CD4-positive, alpha-beta T cell treated with Interleukin-6 at 100 ng/mL for 8 hours (primary cell): ENCODE results near the gene SHFL.

ENCODE experiments used
- DNase-seq: peaks from one replicate; pipeline ENCODE4 v3.0.0-alpha.2; 2020; ENCODE audit warnings: mixed read lengths, low spot score

Gene SHFL

DNA sequence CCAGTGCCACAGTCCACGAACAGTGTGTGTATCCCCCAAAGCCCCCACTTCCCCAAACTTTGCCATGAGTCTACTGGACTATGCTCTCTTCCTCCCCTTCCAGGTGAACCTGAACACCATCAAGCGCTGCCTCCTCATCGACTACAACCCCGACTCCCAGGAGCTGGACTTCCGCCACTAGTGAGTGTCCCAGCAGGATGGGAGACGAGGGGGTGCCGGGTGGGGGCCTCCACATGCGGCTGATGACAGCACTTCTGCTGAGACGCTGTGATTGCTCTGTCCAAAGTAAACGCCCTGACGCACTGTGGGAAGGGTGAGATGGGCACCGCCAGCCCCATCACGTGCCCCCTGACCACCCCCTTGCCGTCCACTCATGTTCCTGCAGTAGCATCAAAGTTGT, 23.4 kb downstream of the SHFL start:
- no peak for DNase-seq

DNA sequence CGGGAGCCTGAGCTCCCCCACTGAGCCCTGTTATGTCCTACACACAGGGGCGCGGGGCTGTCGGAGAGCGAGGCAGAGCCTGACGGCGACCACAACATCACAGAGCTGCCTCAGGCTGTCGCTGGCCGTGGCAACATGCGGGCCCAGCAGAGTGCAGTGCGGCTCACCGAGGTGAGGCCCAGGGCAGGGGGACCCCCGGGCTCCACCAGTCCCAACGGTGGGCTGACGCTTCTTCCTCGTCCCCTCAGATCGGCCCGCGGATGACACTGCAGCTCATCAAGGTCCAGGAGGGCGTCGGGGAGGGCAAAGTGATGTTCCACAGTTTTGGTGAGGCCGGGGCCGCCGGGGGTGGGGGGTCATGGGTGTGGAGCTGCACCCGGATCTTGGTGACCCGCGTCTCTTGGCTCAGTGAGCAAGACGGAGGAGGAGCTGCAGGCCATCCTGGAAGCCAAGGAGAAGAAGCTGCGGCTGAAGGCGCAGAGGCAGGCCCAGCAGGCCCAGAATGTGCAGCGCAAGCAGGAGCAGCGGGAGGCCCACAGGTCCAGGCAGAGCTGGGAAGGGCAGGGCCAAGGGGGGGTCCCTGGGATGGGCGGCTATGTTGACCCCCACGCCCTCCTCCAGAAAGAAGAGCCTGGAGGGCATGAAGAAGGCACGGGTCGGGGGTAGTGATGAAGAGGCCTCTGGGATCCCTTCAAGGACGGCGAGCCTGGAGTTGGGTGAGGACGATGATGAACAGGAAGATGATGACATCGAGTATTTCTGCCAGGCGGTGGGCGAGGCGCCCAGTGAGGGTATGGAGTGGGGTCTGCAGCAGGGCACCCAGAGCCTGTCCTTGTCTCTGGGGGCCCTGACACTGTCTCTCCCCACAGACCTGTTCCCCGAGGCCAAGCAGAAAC, 24.2 kb downstream of the SHFL start:
- no peak for DNase-seq

DNA sequence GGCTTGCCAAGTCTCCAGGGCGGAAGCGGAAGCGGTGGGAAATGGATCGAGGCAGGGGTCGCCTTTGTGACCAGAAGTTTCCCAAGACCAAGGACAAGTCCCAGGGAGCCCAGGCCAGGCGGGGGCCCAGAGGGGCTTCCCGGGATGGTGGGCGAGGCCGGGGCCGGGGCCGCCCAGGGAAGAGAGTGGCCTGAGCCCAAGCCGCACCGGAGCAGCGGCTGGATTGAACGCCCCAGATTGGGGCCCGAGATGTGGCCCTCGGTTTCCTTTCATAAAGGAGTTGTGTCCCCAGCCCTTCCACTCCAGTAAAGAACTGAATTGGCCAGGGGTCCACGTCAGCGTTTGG, 24.8 kb downstream of the SHFL start:
- DNase-seq: no peak

DNA sequence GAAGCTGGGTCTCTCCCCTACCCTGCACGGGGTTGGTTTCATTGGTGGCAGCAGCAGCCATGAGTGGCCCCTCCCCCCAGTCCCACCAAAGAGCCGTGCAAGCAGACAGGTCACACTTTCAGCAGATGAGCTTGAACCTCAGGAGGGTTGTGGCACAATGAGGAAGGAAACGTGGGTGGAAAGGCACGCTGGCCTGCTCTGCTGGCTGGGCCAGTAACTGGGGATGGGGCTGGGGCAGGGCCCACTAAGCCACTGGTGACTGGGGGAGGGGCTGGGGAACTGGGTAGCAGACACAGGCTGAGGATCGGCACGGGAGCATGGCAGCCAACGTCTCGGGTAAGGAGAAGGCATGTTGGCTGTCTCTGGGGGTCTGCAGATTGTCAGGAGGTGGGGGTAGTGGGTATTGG, 25.3 kb downstream of the SHFL start, which contains the start of gene P2RY11:
Gene P2RY11, plus strand, starts transcription at position 289 of the 407 bp plus-strand sequence. Its CDS starts 29 bp downstream, at position 318.
- DNase-seq: no peak

DNA sequence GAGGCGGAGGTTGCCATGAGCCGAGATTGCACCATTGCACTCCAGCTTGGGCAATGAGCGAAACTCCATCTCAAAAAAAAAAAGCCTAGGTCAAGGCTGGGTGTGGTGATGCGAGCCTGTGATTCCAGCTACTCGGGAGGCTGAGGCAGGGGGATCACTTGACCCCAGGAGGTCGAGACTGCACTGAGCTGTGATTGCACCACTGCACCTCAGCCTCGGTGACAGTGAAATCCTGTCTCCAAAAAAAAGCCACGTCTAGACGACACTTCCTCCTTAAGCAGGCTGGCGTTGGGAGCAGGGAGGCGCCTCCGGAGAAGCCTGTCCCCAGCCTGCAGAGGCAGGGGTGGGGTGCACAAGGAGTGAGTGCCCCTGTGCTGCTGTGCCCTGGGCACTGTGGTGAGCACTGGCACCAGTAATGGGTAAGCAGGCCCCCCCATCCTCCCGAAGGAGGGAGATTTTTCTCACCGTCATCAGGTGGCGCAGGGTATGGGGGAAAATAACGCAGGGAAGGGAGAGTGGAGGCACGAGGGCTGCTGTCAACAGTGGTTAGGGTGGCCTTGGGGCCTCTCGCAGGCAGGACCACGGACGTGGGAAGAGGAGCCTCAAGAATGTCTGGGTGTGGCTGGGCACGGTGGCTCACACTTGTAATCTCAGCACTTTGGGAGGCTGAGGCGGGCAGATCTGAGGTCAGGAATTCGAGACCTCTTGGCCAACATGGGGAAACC, 26.1 kb downstream of the SHFL start:
- peak; percentile 17 for DNase-seq

DNA sequence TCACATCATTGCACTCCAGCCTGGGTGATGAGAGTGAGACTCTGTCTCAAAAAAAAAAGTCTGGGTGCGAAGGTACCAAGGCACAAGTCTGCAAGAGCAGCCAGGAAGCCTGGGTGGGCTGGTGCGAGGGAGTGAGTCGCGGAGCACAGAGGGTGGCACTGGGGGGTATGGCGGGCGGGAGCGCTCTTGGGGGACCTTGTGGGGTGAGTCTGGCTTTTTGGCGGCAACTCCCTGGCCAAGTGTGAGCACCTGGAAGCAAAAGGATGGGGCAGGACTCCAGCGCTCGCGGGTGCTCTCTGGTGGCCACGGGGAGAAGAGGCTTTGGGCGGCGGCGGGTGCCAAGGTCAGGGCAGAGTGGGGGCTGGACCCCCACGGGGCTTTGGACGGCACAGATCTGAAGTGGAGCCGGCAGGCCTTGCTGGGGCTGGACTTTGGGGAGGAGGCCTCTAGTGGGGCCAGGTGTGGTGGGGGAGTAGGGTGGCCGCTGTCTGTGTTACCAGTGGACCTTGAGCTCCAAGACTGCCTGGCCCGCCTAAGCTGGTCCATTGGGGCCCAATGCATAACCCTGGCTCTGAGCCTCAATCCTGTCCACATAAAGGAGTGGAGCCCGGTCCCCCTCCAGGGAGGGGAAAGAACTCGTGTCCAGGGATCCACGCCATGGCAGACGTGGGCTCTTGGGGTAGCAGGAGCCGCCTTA, 26.9 kb downstream of the SHFL start:
- DNase-seq: peak; percentile 58

DNA sequence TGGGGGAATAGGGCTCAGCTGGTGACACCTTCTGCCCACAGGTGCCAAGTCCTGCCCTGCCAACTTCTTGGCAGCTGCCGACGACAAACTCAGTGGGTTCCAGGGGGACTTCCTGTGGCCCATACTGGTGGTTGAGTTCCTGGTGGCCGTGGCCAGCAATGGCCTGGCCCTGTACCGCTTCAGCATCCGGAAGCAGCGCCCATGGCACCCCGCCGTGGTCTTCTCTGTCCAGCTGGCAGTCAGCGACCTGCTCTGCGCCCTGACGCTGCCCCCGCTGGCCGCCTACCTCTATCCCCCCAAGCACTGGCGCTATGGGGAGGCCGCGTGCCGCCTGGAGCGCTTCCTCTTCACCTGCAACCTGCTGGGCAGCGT, 27.5 kb downstream of the SHFL start:
- no peak for DNase-seq

DNA sequence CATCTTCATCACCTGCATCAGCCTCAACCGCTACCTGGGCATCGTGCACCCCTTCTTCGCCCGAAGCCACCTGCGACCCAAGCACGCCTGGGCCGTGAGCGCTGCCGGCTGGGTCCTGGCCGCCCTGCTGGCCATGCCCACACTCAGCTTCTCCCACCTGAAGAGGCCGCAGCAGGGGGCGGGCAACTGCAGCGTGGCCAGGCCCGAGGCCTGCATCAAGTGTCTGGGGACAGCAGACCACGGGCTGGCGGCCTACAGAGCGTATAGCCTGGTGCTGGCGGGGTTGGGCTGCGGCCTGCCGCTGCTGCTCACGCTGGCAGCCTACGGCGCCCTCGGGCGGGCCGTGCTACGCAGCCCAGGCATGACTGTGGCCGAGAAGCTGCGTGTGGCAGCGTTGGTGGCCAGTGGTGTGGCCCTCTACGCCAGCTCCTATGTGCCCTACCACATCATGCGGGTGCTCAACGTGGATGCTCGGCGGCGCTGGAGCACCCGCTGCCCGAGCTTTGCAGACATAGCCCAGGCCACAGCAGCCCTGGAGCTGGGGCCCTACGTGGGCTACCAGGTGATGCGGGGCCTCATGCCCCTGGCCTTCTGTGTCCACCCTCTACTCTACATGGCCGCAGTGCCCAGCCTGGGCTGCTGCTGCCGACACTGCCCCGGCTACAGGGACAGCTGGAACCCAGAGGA, 28.0 kb downstream of the SHFL start:
- no peak for DNase-seq

DNA sequence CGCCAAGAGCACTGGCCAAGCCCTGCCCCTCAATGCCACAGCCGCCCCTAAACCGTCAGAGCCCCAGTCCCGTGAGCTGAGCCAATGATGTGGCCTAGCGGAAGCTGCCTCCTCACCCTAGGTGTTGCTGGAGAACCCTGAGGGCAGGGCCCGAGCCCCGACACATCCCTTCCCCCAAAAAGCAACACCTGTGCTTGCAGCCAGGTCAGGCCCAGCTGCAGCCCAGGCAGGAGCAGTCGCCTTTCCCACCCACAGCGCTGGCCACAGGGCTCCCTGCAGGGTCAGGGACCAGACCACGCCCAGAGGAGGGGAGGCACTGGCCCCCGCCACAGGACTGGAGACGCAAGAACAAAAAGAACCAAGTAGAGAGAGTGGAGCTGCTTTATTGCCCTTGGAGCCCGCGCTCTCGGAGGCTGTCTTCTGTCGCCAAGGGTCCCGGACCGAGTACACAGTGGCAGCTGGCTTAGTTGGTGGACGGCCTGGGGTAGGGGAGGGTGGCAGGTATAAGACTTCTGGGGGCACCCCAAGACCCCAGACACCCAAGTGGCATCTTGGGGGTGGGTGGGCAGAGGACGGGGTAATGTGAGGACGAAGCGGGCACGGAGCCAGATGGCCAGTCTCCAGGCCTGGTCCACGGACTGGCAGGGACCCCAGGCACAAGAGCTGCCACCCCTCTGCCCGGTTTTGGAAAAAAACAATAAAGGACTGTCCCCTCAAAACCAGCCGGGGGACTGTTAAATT, 28.7 kb downstream of the SHFL start:
- no peak for DNase-seq

DNA sequence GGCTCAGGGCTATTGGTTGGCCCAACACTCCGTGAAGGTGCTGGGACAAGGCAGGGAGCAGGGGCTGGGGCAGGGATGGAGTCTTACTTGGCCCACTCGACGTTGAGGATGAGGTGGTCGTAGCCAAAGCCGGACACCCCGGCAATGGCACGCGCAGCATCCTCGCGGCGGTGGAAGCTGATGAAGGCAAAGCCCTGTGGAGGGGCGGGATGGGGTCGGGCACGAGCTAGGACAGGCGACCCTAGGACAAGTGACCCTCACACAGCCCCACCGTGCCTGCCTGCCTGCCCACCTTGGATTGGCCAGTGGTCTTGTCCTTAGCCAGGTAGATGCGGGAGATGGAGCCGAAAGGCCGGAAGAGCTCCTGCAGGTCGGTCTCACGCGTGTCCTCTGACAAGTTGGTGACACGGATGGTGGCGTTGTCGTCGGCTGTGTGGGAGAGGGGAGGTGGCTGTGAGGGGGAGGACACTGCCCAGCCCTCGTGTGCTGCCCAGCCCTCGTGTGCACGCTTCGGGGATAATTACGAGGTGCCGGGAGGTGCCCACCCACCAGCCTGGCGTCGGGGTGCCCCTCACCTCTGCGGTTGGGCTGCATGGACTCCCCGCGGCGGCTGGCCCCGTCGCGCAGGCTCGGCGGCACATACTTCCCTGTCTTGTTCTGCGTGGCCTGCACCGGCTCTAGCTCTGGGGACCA, 29.4 kb downstream of the SHFL start:
- DNase-seq: no peak

DNA sequence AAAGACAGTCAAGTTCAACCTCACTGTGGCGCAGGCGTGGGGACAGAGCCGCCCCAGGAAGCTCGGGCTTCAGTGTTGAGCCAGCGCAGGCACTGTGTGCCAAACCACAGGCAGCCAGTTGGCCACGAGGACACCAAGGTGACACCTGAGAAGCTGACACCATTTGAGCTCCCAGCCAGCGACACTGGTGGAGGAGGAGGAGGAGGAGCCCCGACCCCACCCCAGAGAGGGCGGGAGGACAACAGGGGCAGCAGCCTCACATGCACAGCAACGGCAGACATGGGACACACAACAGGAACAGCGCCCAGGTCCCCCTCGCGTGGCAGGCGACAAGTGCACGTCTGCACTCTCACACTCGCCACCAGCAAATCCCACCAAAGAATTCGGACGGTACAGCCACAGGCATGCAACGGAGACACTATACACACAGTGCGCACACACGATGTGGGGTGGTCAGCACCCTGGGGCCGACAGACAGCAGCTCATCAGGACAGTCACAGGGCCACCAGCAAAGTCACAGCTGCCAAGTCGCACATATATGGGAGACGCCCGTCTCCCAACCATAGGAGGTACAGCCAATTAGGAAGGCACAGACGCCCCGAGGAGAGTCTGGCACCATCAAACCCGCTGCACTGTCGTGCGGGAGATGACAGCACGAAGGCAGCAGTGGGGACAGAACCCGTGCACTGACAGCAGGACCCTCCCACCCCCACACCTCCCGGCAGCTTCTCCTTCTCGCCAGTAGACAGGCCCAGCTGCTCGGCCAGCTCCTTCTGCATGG, 30.2 kb downstream of the SHFL start:
- DNase-seq: no peak

DNA sequence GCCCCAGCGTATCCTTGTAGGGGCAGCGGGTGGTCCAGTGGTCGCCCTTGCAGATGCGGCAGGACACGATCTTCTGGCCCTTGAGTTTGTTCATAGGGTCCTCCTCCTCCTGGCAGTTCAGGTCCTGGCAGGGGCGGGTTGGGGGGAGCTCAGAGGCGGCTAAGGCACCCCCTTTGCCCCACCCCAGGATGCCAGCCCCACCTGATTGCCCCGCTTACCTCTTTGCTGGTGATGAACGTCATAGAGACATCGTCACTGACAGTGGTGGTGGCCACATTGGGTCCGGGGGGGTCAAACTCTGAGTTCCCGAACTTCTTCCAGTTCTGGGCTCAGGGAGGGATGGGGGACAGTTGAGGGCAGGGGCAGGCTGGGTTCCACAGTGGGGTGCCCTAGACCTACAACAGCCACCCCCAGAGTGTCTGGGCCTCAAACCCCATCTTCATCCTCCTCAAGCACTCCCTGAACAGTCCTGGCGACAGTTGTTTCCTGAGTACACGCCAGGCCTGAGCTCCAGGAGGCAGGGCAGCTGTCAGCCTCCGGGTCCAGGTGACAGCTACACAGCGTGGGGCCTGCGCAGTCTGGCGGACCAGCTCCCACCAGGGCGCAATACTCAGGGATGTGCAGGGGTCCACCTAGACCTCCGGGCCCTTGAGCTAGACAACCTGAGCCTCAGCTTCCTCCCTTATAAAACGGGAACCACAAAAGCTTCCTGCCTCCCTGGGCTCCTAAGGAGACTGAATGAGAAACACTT, 30.9 kb downstream of the SHFL start:
- DNase-seq: no peak

DNA sequence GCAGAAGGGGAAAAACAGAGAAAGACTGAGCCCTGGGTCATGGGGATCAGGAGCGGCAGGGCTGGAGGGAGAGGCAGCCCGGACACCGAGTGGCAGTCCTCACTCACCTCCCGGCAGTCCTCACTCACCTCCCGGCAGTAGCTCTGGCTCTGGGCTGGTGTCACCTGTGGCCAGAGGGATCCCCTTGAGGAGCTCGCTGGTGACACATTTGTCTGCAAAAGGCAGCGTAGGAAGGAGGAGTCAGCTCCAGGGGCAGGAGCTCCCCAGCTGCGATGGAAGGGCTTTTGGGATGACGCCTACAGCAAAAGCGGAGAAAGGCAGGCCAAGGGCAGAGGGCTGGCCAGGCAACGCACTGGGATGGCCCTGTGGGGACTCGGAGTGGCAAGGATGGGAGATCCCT, 32.8 kb downstream of the SHFL start:
- no peak for DNase-seq

DNA sequence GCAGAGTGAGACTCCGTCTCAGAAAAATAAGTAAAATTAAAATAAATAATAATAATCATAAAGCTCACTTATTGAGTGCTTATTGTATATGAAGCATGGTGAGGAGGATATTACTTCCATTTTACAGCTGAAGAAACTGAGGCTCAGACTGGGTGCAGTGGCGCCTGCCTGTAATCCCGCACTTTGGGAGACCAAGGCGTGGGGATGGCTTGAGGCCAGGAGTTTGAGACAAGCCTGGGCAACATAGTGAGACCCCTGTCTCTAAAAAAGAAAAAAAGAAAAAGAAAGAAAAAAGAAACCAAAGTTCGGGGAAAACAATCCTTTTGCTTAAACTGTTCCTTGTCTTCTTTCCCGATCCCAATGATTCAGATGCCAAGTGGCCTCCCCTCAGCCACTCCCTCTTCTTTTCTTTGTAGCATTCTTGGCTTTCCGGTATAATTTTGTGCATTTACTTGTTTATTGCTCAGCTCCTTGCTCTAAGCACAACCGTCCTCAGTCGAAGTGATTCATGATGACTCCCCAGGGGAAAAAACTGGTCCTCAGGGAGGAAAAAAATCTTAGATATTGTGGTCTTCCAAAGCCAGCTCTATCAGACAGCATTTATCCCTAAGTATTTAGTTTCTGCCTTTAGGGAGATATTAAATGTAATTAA, 34.5 kb downstream of the SHFL start:
- no peak for DNase-seq

DNA sequence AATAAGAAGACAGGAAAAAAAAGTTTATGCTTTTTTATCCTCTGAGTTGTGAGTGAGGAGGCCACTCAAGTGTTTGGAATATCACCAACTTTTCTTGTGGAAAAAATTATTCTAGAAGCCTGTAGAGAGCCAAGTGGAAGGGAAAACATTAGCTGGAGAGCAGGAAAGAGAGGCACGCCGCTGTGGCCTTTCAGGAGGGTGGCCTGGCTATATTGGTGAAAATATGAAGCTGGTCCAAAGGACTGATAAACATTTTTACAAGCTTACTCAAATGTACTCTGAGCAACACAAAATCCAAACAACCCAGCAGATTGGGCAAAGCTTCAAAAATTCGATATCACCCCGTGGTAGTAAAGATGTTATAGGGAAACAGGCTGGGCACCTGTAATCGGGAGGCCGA, 35.9 kb downstream of the SHFL start:
- no peak for DNase-seq

DNA sequence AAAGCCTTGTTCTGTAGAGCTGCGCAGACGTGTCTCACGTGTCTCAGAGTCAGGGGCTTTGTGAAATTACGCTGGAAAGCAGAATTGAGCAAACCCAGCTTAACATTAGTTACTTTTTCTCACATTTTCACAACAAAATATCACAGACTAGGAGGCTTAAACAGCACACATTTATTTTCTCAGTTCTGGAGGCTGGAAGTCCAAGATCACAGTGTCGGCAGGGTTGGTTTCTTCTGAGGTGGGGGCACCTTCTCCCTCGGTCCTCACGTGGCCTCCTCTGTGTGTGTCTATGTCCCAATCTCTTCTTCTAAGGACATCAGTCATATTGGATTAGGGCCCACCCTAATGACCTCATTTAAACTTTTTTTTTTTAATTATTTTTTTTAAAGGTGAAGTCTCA, 38.3 kb downstream of the SHFL start:
- no peak for DNase-seq

DNA sequence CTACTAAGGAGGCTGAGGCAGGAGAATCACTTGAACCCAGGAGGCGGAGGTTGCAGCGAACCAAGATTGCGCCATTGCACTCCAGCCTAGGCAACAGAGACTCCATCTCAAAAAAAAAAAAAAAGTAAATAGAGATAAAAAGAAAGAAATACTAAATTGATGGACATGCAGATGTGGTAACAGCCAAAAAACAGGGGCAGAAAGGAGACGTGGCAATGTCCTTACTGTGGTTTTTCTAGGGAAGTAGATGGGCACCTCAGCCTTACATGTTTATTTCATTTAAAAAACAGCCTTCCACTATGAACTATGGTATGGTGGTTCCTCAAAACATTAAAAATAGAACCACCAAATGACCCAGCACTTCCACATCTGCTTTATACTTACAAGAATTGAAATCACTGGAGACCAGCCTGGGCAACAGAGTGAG, 40.1 kb downstream of the SHFL start:
- DNase-seq: no peak

DNA sequence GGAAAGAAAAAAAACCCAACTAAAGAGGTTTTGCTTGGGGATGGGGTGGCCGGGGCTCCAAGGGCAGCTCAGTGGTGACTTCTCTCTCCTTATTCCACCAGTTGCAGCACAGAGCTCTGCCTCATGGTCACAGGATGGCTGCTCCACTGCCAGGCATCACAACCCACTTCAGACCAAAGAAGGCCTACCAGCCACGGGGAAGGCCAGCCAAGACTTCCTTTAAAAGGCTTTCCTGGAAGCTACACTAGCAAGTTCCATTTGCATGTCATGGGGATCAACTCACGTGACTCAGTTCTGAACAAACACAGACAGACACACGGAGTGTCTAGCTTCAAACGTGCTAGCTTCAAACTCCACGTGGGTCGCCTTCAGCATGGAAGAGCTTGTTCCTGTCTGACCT, 46.8 kb downstream of the SHFL start:
- DNase-seq: no peak

DNA sequence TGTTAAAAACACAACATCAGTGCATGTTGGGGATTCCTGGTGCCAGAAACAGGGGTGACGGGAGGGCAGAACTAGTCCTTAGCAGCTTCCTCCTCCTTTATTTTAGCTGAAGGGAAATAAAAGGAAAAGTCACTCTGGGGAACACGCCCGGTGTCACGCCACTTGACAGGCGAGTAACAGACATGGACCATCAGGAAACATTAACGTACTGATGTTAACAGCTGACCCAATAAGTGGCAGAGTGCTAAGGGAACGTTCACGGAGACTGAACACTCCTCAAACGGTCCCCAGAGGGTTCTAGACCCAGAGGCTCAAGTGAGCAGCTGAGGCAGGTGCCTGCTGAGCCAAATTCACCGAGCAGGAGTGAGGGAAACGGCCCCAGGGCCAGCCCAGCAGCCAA, 47.5 kb downstream of the SHFL start:
- DNase-seq: no peak
